ENCODE results near the gene SH3GL2. TPM values are rescaled to one million over a fixed set of nuclear protein-coding genes. Genes with fewer than 3 reads are reported as not detected.

The SH3GL2 gene
- total RNA-seq, 1 donor from 2014 or later = 0.07 TPM

GRCh38 chr9:17730899-17731298 lies 152.0 kb downstream of the SH3GL2 start:
- Mint-ChIP-seq H3K27ac (ENCODE audit: unreplicated experiment) (no peak overlapping the region), H3K27me3 (ENCODE audit: low read depth) (peaks cover 6% of the 10 kb centered on the region), H3K36me3 (ENCODE audit: low read depth) (no peaks in the 10 kb centered on the region), H3K4me3 (ENCODE audit: unreplicated experiment) (no peak overlapping the region), H3K4me1 (ENCODE audit: low read depth) (no peaks in the 10 kb centered on the region), H3K9me3 (ENCODE audit: low read depth) (peaks cover 9% of the 10 kb centered on the region)
- DNase-seq (ENCODE audit: low spot score) = no peak
- TF ChIP-seq CTCF (IDR thresholded peaks at IDR 0.05) = no peak

GRCh38 chr9:17731308-17731707 lies 152.4 kb downstream of the SH3GL2 start:
- H3K36me3 Mint-ChIP-seq (ENCODE audit: low read depth) = no peaks in the 10 kb centered on the region
- TF ChIP-seq CTCF (IDR thresholded peaks at IDR 0.05) = no peak
- H3K27me3 Mint-ChIP-seq (ENCODE audit: low read depth) = peaks cover 6% of the 10 kb centered on the region
- no peak for DNase-seq (ENCODE audit: low spot score)
- H3K27ac Mint-ChIP-seq (ENCODE audit: unreplicated experiment) = no peak overlapping the region
- H3K4me1 Mint-ChIP-seq (ENCODE audit: low read depth) = no peaks in the 10 kb centered on the region
- H3K4me3 Mint-ChIP-seq (ENCODE audit: unreplicated experiment) = no peak overlapping the region
- H3K9me3 Mint-ChIP-seq (ENCODE audit: low read depth) = peaks cover 9% of the 10 kb centered on the region

DNA sequence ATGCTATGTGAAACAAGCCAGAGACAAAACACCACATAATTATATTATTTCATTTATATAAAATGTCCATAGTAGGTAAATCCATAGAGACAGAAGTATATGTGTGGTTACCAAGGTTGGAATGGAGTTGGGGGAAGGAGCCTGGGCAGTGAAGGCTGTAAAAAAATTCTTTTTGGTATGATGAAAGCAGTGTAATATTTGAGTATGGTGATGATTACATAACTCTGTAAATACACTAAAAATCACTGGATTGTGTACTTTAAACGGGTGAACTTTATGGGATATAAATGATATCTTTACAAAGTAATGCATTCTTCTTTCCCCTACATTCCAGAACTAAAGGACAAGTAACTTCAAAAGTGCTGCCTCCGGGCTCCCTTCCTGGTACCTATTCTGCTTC lies 155.8 kb downstream of the SH3GL2 start:
- H3K27me3 Mint-ChIP-seq (ENCODE audit: low read depth) = peaks cover 6% of the 10 kb centered on the region
- no peak overlapping the region for H3K4me3 Mint-ChIP-seq (ENCODE audit: unreplicated experiment)
- no peak overlapping the region for H3K27ac Mint-ChIP-seq (ENCODE audit: unreplicated experiment)
- no peak for TF ChIP-seq CTCF (IDR thresholded peaks at IDR 0.05)
- DNase-seq (ENCODE audit: low spot score) = no peak
- no peaks in the 10 kb centered on the region for H3K36me3 Mint-ChIP-seq (ENCODE audit: low read depth)
- H3K9me3 Mint-ChIP-seq (ENCODE audit: low read depth) = peaks cover 6% of the 10 kb centered on the region
- H3K4me1 Mint-ChIP-seq (ENCODE audit: low read depth) = no peaks in the 10 kb centered on the region

GRCh38 chr9:17735859-17736258 lies 157.0 kb downstream of the SH3GL2 start:
- Mint-ChIP-seq H3K27ac (ENCODE audit: unreplicated experiment) (no peak overlapping the region), H3K27me3 (ENCODE audit: low read depth) (peaks cover 6% of the 10 kb centered on the region), H3K4me1 (ENCODE audit: low read depth) (no peaks in the 10 kb centered on the region), H3K36me3 (ENCODE audit: low read depth) (no peaks in the 10 kb centered on the region), H3K4me3 (ENCODE audit: unreplicated experiment) (no peak overlapping the region), H3K9me3 (ENCODE audit: low read depth) (no peaks in the 10 kb centered on the region)
- no peak for TF ChIP-seq CTCF (IDR thresholded peaks at IDR 0.05)
- no peak for DNase-seq (ENCODE audit: low spot score)

DNA sequence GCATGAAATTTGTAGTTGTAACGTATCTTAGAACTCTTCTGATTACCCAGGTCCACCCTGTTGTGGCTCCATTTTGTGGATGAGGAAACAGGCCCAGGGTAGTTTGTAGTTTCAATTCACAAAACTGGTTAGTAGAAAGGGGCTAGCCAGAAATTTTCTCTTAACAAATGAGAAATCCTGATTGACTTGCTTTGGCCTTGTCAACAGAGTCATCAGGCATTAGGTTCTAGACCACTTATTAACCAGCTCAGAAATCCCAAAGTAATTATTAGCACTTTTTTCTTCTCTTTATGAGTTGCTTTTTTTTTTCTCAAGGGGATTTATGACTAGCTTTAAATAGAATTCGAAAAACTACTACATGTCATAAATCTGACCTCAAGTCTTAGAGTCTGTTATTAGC lies 160.2 kb downstream of the SH3GL2 start:
- Mint-ChIP-seq H3K36me3 (ENCODE audit: low read depth) (no peaks in the 10 kb centered on the region), H3K9me3 (ENCODE audit: low read depth) (no peaks in the 10 kb centered on the region), H3K4me3 (ENCODE audit: unreplicated experiment) (no peak overlapping the region), H3K27ac (ENCODE audit: unreplicated experiment) (no peak overlapping the region), H3K4me1 (ENCODE audit: low read depth) (no peaks in the 10 kb centered on the region), H3K27me3 (ENCODE audit: low read depth) (peaks cover 11% of the 10 kb centered on the region)
- TF ChIP-seq CTCF (IDR thresholded peaks at IDR 0.05) = no peak
- no peak for DNase-seq (ENCODE audit: low spot score)
